NCI-H128 (cell line): ENCODE data around the gene DNAJB8.

Source experiments
- DNase-seq: peaks from one replicate; lab custom pipeline; 2025; ENCODE audit not compliant: unreplicated experiment; lab: John Stamatoyannopoulos, UW

DNAJB8 gene

GRCh38 chr3:128427872-128428822 is 38.5 kb downstream of the DNAJB8 start:
- DNase-seq = no peak

- DNase-seq = no peak
Measured at GRCh38 chr3:128427175-128427857, 39.4 kb downstream of the DNAJB8 start.

- no peak for DNase-seq
Measured at GRCh38 chr3:128426128-128426921, 40.4 kb downstream of the DNAJB8 start.

DNA sequence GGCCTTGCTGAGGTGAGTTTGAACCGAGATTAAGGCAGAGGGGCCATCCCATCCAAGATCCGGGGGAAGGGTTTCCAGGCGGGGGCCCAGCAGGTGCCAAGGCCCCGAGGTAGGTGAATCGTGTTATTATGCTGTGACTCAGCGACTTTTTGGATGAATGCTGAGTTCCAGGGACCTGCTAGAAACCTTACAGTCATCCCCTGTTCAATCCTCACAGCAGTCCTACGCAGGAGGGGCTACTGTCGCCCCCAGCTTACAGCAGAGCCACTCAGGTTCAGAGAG is 40.9 kb downstream of the DNAJB8 start:
- DNase-seq = no peak

- no peak for DNase-seq
Measured at GRCh38 chr3:128425142-128425845, 41.4 kb downstream of the DNAJB8 start.

- DNase-seq = no peak
Measured at GRCh38 chr3:128424508-128425069, 42.1 kb downstream of the DNAJB8 start.

DNA sequence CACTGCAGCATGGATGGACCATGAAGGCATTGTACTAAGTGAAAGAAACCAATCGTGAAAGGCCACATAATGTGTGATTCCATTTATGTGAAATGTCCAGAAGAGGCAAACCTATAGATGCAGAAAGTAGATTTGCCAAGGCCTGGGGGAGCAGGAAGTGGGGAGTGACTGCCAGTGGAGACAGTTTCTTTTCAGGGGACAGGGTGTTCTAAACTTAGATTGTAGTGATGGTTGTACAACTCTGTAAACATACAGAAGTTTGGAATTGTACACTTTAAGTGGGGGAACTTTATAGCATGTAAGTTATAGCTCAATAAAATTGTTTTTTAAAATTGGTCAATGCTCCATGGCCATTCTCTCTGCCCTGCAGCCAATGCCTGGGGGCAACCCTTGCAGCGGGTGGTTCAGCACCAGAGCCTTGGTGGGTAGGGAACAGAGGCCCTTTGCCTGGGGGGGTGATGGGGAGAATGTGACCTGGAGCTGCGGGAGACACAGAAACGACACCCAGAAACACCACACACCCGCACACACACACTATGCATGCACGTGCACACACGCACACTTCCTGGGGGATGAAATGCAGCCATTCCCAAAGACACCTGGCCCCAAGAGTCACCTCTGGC is 43.1 kb downstream of the DNAJB8 start:
- no peak for DNase-seq

DNA sequence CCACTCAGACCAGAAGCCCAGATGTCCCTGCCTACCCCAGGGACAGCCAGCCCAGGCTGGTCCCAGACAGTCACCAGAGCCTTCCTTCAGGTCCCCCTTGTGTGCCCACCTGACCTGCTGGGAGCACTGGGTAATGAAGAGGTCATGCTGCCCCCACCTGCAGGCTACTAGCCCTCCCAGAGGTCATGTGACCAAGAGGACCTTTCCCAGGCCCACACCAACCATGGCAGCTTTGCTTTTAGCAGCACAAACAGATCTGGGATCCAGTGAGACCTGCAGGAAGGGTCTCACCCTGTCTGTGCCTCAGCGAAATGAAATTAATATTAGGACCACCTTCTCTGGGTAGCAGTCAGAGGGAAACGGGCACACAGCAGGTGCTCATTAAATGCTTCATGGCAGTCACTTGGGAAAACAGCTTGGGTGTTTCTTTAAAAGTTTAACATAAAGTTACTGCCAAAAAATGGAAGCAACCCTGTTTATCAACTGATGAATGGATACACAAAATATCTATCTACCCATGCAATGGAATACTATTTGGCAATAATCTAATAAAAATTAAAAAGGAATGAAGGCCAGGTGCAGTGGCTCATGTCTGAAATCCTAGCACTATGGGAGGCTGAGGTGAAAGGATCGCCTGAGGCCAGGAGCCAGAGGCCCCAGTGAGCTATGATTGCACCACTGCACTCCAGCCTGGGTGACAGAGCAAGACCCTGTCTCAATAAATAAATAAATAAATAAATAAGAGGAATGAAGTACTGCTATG is 43.7 kb downstream of the DNAJB8 start:
- DNase-seq = no peak

DNA sequence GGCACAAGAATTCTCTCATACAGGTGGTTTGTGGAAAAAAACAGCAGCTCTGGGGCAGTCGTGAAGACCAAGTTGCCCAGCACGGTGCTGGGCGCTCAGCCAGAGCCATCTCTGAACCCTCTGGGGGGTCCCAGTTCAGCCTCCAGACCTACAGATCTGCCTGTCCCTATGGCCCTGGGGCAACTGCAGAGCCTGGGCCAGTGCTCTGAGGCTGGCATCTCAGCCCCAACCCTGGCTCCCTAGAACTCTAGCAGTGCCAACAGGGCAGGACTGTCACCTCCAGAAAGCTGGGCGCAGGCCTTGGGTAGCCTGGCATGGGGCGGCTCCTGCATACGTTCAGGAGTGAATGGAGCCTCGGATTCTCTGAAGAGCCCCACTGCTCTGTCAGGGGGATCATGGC is 44.7 kb downstream of the DNAJB8 start:
- no peak for DNase-seq

DNA sequence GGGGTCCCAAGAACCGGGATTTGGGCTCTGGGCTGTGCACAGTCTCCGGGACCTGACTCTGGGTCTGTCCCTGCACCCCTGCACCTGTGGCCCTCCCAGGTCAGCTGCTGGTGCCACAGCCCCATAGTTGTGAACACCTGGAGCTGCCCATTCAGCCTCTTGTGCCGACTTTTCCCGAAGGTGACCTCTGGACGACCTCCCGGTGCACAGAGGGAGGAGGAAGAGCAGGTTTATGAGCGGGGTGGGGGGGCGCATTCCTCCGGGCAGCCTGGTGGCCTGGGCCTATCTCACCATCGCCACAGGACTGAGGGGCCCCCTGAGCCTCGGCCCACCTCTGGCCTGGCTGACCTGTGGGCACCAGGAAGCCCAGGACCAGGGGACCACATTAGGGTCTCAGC is 45.3 kb downstream of the DNAJB8 start:
- no peak for DNase-seq

GRCh38 chr3:128420720-128421438 is 45.8 kb downstream of the DNAJB8 start:
- no peak for DNase-seq

DNA sequence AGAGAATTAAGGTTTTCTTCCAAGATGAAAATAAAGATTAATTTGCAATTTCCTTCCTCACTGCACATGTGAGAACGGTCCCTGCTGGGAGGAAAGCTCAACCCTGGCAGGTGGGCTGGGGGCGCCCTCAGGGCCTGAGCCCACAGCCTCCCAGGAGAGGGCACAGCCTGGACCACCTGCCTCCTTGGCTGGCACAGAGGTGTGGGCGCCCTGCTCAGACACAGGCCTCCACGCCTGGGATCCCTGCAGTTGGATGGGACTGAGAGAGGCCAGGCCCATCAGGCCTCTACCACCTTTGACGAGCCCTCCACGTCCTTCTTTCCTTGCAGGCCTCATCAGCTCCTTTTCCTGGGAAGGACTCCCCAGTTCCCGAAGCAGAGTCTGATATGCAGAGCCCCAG is 46.4 kb downstream of the DNAJB8 start:
- no peak for DNase-seq

- DNase-seq = no peak
Measured at GRCh38 chr3:128419311-128419710, 47.4 kb downstream of the DNAJB8 start.

- DNase-seq = no peak
Measured at GRCh38 chr3:128418900-128419299, 47.8 kb downstream of the DNAJB8 start.

GRCh38 chr3:128416578-128417211 is 50.0 kb downstream of the DNAJB8 start:
- no peak for DNase-seq

- DNase-seq = no peak
Measured at GRCh38 chr3:128415773-128416577, 50.7 kb downstream of the DNAJB8 start.

GRCh38 chr3:128415200-128415772 is 51.4 kb downstream of the DNAJB8 start:
- no peak for DNase-seq
